ENCODE measurements around the gene CALN1. TPM values are rescaled to one million over a fixed set of nuclear protein-coding genes. Genes with fewer than 3 reads are reported as not detected.

Gene CALN1
- total and polyA plus RNA-seq, 9 of the 15 experiments (the other 6 are each of a cell fraction or from before 2014, with no cell fraction given), result 1.4 to 7.5 (median 3.3) TPM

DNA sequence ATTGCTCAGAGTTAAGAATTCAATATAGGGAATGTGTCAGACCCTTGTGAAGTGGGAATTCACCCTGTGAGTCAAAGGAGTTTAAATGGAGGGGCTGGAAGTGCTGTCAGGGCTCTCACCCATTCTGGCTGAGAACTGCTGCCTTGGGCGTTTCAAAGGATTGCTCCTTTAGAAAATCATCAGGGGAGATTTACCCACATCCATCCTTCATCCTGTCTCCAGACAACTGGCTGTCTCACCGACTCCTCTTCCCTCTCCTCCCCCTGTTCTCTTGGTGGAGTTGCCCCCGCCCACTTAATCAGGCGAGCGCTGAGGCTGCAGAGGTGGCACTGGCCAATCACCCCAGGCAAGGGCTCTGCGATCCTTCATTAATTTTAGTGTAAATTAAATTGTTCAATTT is 554.8 kb downstream of the CALN1 start:
- no peak overlapping the region for H3K27ac ChIP-seq (ENCODE audit: extremely low read depth, low read depth, low read length)
- no peak for TF ChIP-seq HNRNPUL1 (IDR thresholded peaks at IDR 0.05; ENCODE audit: low read length)
- no peak for TF ChIP-seq TCF7 (IDR thresholded peaks at IDR 0.05; ENCODE audit: borderline replicate concordance)
- TF ChIP-seq, protein P1, sequence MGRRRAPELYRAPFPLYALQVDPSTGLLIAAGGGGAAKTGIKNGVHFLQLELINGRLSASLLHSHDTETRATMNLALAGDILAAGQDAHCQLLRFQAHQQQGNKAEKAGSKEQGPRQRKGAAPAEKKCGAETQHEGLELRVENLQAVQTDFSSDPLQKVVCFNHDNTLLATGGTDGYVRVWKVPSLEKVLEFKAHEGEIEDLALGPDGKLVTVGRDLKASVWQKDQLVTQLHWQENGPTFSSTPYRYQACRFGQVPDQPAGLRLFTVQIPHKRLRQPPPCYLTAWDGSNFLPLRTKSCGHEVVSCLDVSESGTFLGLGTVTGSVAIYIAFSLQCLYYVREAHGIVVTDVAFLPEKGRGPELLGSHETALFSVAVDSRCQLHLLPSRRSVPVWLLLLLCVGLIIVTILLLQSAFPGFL (CRISPR knock-in tag; IDR thresholded peaks at IDR 0.05), result no peak
- TF ChIP-seq, protein P2, sequence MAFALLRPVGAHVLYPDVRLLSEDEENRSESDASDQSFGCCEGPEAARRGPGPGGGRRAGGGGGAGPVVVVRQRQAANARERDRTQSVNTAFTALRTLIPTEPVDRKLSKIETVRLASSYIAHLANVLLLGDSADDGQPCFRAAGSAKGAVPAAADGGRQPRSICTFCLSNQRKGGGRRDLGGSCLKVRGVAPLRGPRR (CRISPR knock-in tag; IDR thresholded peaks at IDR 0.05), result no peak
- TF ChIP-seq ZBTB7A (IDR thresholded peaks at IDR 0.05; ENCODE audit: borderline replicate concordance, control insufficient read depth, low read depth, low read length), result no peak
- TF ChIP-seq ZNF57 (CRISPR knock-in tag; IDR thresholded peaks at IDR 0.05), result no peak
- no peak for TF ChIP-seq RBFOX2 (IDR thresholded peaks at IDR 0.05; ENCODE audit: low read depth, low read length)
- TF ChIP-seq RFX7 (CRISPR knock-in tag; IDR thresholded peaks at IDR 0.05), result no peak
- no peak for TF ChIP-seq ZBTB26 (CRISPR knock-in tag; IDR thresholded peaks at IDR 0.05)
- TF ChIP-seq FUS (optimal IDR thresholded peaks at IDR 0.05; ENCODE audit: low read depth, low read length), result no peak
- TF ChIP-seq EHMT2 (IDR thresholded peaks at IDR 0.05), result no peak
- TF ChIP-seq ZBTB8A (IDR thresholded peaks at IDR 0.05; ENCODE audit: partially characterized antibody), result no peak
- TF ChIP-seq ZBTB17 (CRISPR knock-in tag; IDR thresholded peaks at IDR 0.05), result no peak
- no peak for TF ChIP-seq ZNF12 (CRISPR knock-in tag; IDR thresholded peaks at IDR 0.05)
- no peak for TF ChIP-seq NR2C2 (CRISPR knock-in tag; IDR thresholded peaks at IDR 0.05)
- TF ChIP-seq NR2C2 (tag; IDR thresholded peaks at IDR 0.05), result no peak
- TF ChIP-seq TOE1 (IDR thresholded peaks at IDR 0.05; ENCODE audit: borderline replicate concordance), result no peak
- TF ChIP-seq TOE1 (CRISPR knock-in tag; IDR thresholded peaks at IDR 0.05; ENCODE audit: borderline replicate concordance, low read depth), result no peak
- TF ChIP-seq IRF1 (CRISPR knock-in tag; IDR thresholded peaks at IDR 0.05; ENCODE audit: borderline replicate concordance), result no peak
- ChIA-PET POLR2A (no interaction called here), CTCF (ENCODE audit: low intra/inter-chr PET ratio) (no interaction called here)
- no peak for ATAC-seq
- H3K79me2 ChIP-seq (ENCODE audit: control insufficient read depth, insufficient read depth, low read length), result no peaks in the 10 kb centered on the region
- H2AFZ ChIP-seq (ENCODE audit: low read depth, low read length), result no peak overlapping the region
- in situ Hi-C loops (cut with MboI), result no loop called here
- no peak for DNase-seq (ENCODE audit: extremely low read depth in 1 of 4, low spot score in 3 of 4)
- H3K4me2 ChIP-seq (ENCODE audit: insufficient read depth, low read length), result no peak overlapping the region
- no peaks in the 10 kb centered on the region for H3K27me3 ChIP-seq (ENCODE audit: control insufficient read depth in 2 of 2, insufficient read depth in 2 of 2, low read length in 2 of 2)
- H3K9me3 ChIP-seq (replicated peaks; ENCODE audit: control insufficient read depth, insufficient read depth, low read depth, low read length), result no peaks in the 10 kb centered on the region
- H3K9me1 ChIP-seq (ENCODE audit: control insufficient read depth, insufficient read depth, low read length), result peaks cover 3% of the 10 kb centered on the region
- H3K4me1 ChIP-seq (replicated peaks in 1 of 2; ENCODE audit: control insufficient read depth in 2 of 2, insufficient read depth in 2 of 2, low read length in 2 of 2), result no peaks in the 10 kb centered on the region
- H3K9ac ChIP-seq (ENCODE audit: insufficient read depth in 1 of 2, low read depth in 2 of 2, low read length in 2 of 2), result no peak overlapping the region
- intact Hi-C loops (cut with micrococcal nuclease), result no loop called here
- 2% methylated on average over 6 of the region's 6 CpGs for WGBS (ENCODE audit: insufficient coverage, low coverage, missing lambda C conversion rate)
- no TSS peak for BruUV-seq (replicated peaks)
- no peak overlapping the region for H3K4me3 ChIP-seq
- H3K36me3 ChIP-seq (ENCODE audit: control insufficient read depth, insufficient read depth, low read length), result no peaks in the 10 kb centered on the region
- no peaks in the 10 kb centered on the region for H4K20me1 ChIP-seq (replicated peaks; ENCODE audit: control insufficient read depth, insufficient read depth, low read length)
- FAIRE-seq, result no peak
